GM23338 (cell line): Measurements from ENCODE around the gene CRADD. TPM values are rescaled to one million over a fixed set of nuclear protein-coding genes. Genes with fewer than 3 reads are reported as not detected.

Source experiments
- ATAC-seq: fragments of 200-7000 bp; cut with Tn5 transposase; 3 replicates; pipeline ENCODE4 v1.9.1; 2020
- DNase-seq: peaks from one replicate; pipeline ENCODE4 v3.0.0-alpha.2; 2015; ENCODE audit warnings: low spot score
- H2AFZ ChIP-seq: fragments of 200-600 bp; sonication (generic); 2 replicates; pipeline ENCODE4 v1.8.0; 2016; ENCODE audit warnings: antibody characterized with exemption, mild to moderate bottlenecking, moderate library complexity
- H3F3A ChIP-seq: fragments of 200-600 bp; sonication (generic); replicated peaks from 2 replicates; pipeline ENCODE4 v1.8.0; 2017; ENCODE audit warnings: antibody characterized with exemption, mixed run types, low read depth
- H3K27ac ChIP-seq: fragments of 200-600 bp; sonication (generic); 2 replicates; pipeline ENCODE4 v1.6.1; 2016; ENCODE audit warnings: low read depth
- H3K27me3 ChIP-seq: fragments of 200-600 bp; sonication (generic); 2 replicates; pipeline ENCODE4 v1.8.0; 2016; ENCODE audit warnings: mild to moderate bottlenecking, mixed run types, moderate library complexity; ENCODE audit not compliant: insufficient read depth
- H3K36me3 ChIP-seq: fragments of 200-600 bp; sonication (generic); 2 replicates; pipeline ENCODE4 v1.8.0; 2016; ENCODE audit warnings: mild to moderate bottlenecking; ENCODE audit not compliant: insufficient read depth
- H3K4me1 ChIP-seq: fragments of 200-600 bp; sonication (generic); 2 replicates; pipeline ENCODE4 v1.8.0; 2016; ENCODE audit warnings: mild to moderate bottlenecking, moderate library complexity; ENCODE audit not compliant: insufficient read depth
- H3K4me2 ChIP-seq: fragments of 200-600 bp; sonication (generic); 2 replicates; pipeline ENCODE4 v1.7.1; 2017; ENCODE audit warnings: mixed run types
- H3K4me3 ChIP-seq: fragments of 200-600 bp; sonication (generic); 2 replicates; pipeline ENCODE4 v1.6.1; 2016; ENCODE audit warnings: mixed run types
- H3K79me2 ChIP-seq: fragments of 200-600 bp; sonication (generic); replicated peaks from 2 replicates; pipeline ENCODE4 v1.8.0; 2017; ENCODE audit warnings: mild to moderate bottlenecking; ENCODE audit not compliant: insufficient read depth
- H3K9me2 ChIP-seq: fragments of 200-600 bp; sonication (generic); 2 replicates; pipeline ENCODE4 v1.8.0; 2017; ENCODE audit not compliant: insufficient read depth
- H4K20me1 ChIP-seq: fragments of 200-600 bp; sonication (generic); replicated peaks from 2 replicates; pipeline ENCODE4 v1.8.0; 2017; ENCODE audit warnings: mild to moderate bottlenecking; ENCODE audit not compliant: insufficient read depth
- H3K27ac Mint-ChIP-seq: 2 replicates; pipeline ENCODE4 v1.8.0; 2020; ENCODE audit warnings: inconsistent platforms, mild to moderate bottlenecking, moderate library complexity, mixed read lengths
- H3K27me3 Mint-ChIP-seq: 3 replicates; pipeline ENCODE4 v1.8.0; 2022; ENCODE audit warnings: low read depth, mild to moderate bottlenecking, moderate library complexity, mixed read lengths, inconsistent platforms; ENCODE audit not compliant: insufficient read depth, poor library complexity
- H3K36me3 Mint-ChIP-seq: 3 replicates; pipeline ENCODE4 v1.8.0; 2021; ENCODE audit warnings: low read depth, mild to moderate bottlenecking, inconsistent platforms, moderate library complexity, mixed read lengths
- H3K4me1 Mint-ChIP-seq: 3 replicates; pipeline ENCODE4 v1.8.0; 2020; ENCODE audit warnings: mild to moderate bottlenecking, inconsistent platforms, mixed read lengths
- H3K4me3 Mint-ChIP-seq: 3 replicates; pipeline ENCODE4 v1.8.0; 2021; ENCODE audit warnings: moderate library complexity, mild to moderate bottlenecking, inconsistent platforms, mixed read lengths
- H3K9me3 Mint-ChIP-seq: 3 replicates; pipeline ENCODE4 v1.8.0; 2020; ENCODE audit warnings: moderate library complexity, mild to moderate bottlenecking, inconsistent platforms, mixed read lengths
- CREB1 ChIP-seq: fragments of 250-450 bp; sonication (Bioruptor Pico); IDR thresholded peaks from 2 replicates; pipeline ENCODE4 v1.5.0; 2020; ENCODE audit warnings: low read depth, mild to moderate bottlenecking, moderate library complexity
- CTCF ChIP-seq, 2 experiments: fragments of 200-600 bp in 1 of 2; sonication (generic) in 1 of 2; conservative IDR thresholded peaks; 2 replicates each; pipeline versions ENCODE4 v1.5.1 to v1.6.1; 2016 to 2017; ENCODE audit warnings: antibody characterized with exemption in 2 of 2, low read depth in 2 of 2, mild to moderate bottlenecking in 2 of 2, moderate library complexity in 1 of 2
- ETS1 ChIP-seq: IDR thresholded peaks from 2 replicates; pipeline ENCODE4 v1.6.1; 2016; ENCODE audit warnings: antibody characterized with exemption
- EZH2 ChIP-seq: fragments of 200-600 bp; sonication (generic); IDR thresholded peaks from one replicate; pipeline ENCODE4 v1.8.0; 2017; ENCODE audit warnings: antibody characterized with exemption, mild to moderate bottlenecking, low read depth; ENCODE audit not compliant: unreplicated experiment
- EZH2phosphoT487 ChIP-seq: fragments of 200-600 bp; sonication (generic); IDR thresholded peaks from one replicate; pipeline ENCODE4 v1.8.1; 2018; ENCODE audit warnings: antibody characterized with exemption; ENCODE audit not compliant: unreplicated experiment
- JUNB ChIP-seq: IDR thresholded peaks from one replicate; pipeline ENCODE4 v1.6.1; 2016; ENCODE audit warnings: antibody characterized with exemption; ENCODE audit not compliant: unreplicated experiment
- NANOG ChIP-seq: IDR thresholded peaks from 2 replicates; pipeline ENCODE4 v1.6.1; 2016; ENCODE audit warnings: antibody characterized with exemption, borderline replicate concordance
- POLR2AphosphoS5 ChIP-seq: IDR thresholded peaks from 2 replicates; pipeline ENCODE4 v1.6.1; 2016; ENCODE audit warnings: antibody characterized with exemption, low read depth
- REST ChIP-seq: IDR thresholded peaks from one replicate; pipeline ENCODE4 v1.6.1; 2018; ENCODE audit warnings: antibody characterized with exemption; ENCODE audit not compliant: unreplicated experiment
- STAT1 ChIP-seq: IDR thresholded peaks from one replicate; pipeline ENCODE4 v1.6.1; 2016; ENCODE audit warnings: antibody characterized with exemption; ENCODE audit not compliant: unreplicated experiment
- ZNF114 ChIP-seq: fragments of 250-450 bp; sonication (Bioruptor Pico); IDR thresholded peaks from 2 replicates; pipeline ENCODE4 v1.5.0; 2020; ENCODE audit warnings: mild to moderate bottlenecking, moderate library complexity
- ZNF331 ChIP-seq: fragments of 250-450 bp; sonication (Bioruptor Pico); IDR thresholded peaks from 2 replicates; pipeline ENCODE4 v1.5.0; 2020; ENCODE audit warnings: low read depth, mild to moderate bottlenecking, moderate library complexity
- ZNF462 ChIP-seq: fragments of 250-450 bp; sonication (Bioruptor Pico); IDR thresholded peaks from 2 replicates; pipeline ENCODE4 v1.5.0; 2020; ENCODE audit warnings: mild to moderate bottlenecking, moderate library complexity
- polyA plus RNA-seq: library from polyadenylated mRNA; unstranded; fragments of >200 nt; fragmentation: Nextera tagmentation; extraction: Ambion mirVana; gene quantifications from 2 replicates; pipeline ENCODE4 v1.2.1, GENCODE V29; 2016
- total RNA-seq: library from RNA; depleted of rRNA; stranded (reverse); fragments of >200 nt; shearing (Covaris generic); gene quantifications from 2 replicates; pipeline ENCODE4 v1.2.3, GENCODE V29; 2014

Gene CRADD
- total and polyA plus RNA-seq, 2 experiments from 2014 or later, result 6.3 to 27.9 TPM

GRCh38 chr12:93743229-93743998, 66.2 kb downstream of the CRADD start:
- Histone ChIP-seq H4K20me1 (no peaks in the 10 kb centered on the region), H3K27ac (peak overlapping the region; percentile 87), H3K9me2 (no peaks in the 10 kb centered on the region), H3F3A (no peaks in the 10 kb centered on the region), H3K4me3 (peak overlapping the region; percentile 59), H3K79me2 (no peaks in the 10 kb centered on the region), H3K27me3 (no peaks in the 10 kb centered on the region), H2AFZ (no peak overlapping the region), H3K36me3 (no peaks in the 10 kb centered on the region), H3K4me2 (peak overlapping the region; percentile 85), H3K4me1 (peaks cover 41% of the 10 kb centered on the region)
- H3K27me3 Mint-ChIP-seq, result peaks cover 5% of the 10 kb centered on the region
- peak; percentile 4 for DNase-seq
- H3K36me3 Mint-ChIP-seq, result no peaks in the 10 kb centered on the region
- H3K4me3 Mint-ChIP-seq, result peak overlapping the region; percentile 86
- TF ChIP-seq CREB1 (CRISPR knock-in tag) (no peak), EZH2phosphoT487 (no peak), ZNF462 (CRISPR knock-in tag) (no peak), POLR2AphosphoS5 (no peak), CTCF (conservative IDR thresholded peaks at IDR 0.05; ENCODE audit: low read depth in 2 of 2) (no peak), REST (no peak), STAT1 (no peak), EZH2 (no peak), ETS1 (no peak), JUNB (no peak), ZNF114 (CRISPR knock-in tag) (no peak), ZNF331 (CRISPR knock-in tag) (no peak), NANOG (no peak)
- peak overlapping the region; percentile 98 for H3K27ac Mint-ChIP-seq
- no peak for ATAC-seq
- H3K9me3 Mint-ChIP-seq, result no peaks in the 10 kb centered on the region
- peaks cover 50% of the 10 kb centered on the region for H3K4me1 Mint-ChIP-seq
